ENCODE measurements around the gene NTSR1.

DNA sequence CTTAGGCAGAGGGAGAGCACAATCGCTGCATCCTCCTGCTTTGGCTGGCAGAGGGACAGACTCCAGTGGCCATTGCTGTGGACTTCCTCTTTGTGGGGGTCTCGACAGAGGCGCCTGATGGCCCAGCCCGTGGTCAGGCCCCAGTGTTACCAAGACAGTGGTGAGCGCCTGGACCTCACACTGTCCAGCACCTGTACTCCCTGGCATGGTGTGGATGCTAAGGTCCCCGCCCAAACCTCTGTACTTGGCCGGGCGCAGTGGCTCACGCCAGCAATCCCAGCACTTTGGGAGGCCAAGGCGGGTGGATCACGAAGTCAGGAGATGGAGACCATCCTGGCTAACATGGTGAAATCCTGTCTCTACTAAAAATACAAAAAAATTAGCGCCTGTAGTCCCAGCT is 2.3 kb upstream of the NTSR1 start:
- TF ChIP-seq, protein P1, sequence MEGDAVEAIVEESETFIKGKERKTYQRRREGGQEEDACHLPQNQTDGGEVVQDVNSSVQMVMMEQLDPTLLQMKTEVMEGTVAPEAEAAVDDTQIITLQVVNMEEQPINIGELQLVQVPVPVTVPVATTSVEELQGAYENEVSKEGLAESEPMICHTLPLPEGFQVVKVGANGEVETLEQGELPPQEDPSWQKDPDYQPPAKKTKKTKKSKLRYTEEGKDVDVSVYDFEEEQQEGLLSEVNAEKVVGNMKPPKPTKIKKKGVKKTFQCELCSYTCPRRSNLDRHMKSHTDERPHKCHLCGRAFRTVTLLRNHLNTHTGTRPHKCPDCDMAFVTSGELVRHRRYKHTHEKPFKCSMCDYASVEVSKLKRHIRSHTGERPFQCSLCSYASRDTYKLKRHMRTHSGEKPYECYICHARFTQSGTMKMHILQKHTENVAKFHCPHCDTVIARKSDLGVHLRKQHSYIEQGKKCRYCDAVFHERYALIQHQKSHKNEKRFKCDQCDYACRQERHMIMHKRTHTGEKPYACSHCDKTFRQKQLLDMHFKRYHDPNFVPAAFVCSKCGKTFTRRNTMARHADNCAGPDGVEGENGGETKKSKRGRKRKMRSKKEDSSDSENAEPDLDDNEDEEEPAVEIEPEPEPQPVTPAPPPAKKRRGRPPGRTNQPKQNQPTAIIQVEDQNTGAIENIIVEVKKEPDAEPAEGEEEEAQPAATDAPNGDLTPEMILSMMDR (IDR thresholded peaks at IDR 0.05; ENCODE audit: low read depth, low read length) = no peak
- TF ChIP-seq EZH2phosphoT487 (IDR thresholded peaks at IDR 0.05; ENCODE audit: low read depth) = no peak

Measured in OCI-LY3 (cell line).